Ishikawa (cell line): ENCODE results near the gene RELL1.

Source experiments
- CEBPB ChIP-seq: IDR thresholded peaks from 2 replicates; pipeline ENCODE4 v1.6.1; 2012
- EP300 ChIP-seq: IDR thresholded peaks from 2 replicates; pipeline ENCODE4 v1.6.1; 2012; ENCODE audit warnings: borderline replicate concordance
- NFIC ChIP-seq: IDR thresholded peaks from 2 replicates; pipeline ENCODE4 v1.6.1; 2012
- RAD21 ChIP-seq: IDR thresholded peaks from 2 replicates; pipeline ENCODE4 v1.6.1; 2012; ENCODE audit warnings: low read depth
- TAF1 ChIP-seq: IDR thresholded peaks from 2 replicates; pipeline ENCODE4 v1.6.1; 2012; ENCODE audit warnings: low read depth, mild to moderate bottlenecking
- TCF12 ChIP-seq: IDR thresholded peaks from 2 replicates; pipeline ENCODE4 v1.6.1; 2012; ENCODE audit warnings: low read depth
- TEAD4 ChIP-seq: IDR thresholded peaks from 2 replicates; pipeline ENCODE4 v1.6.1; 2012
- YY1 ChIP-seq: IDR thresholded peaks from 2 replicates; pipeline ENCODE4 v1.6.1; 2012; ENCODE audit warnings: low read depth
- TF ChIP-seq, protein P1 (sequence below): IDR thresholded peaks from 2 replicates; pipeline ENCODE4 v1.6.1; 2012; ENCODE audit warnings: low read depth, mild to moderate bottlenecking
- TF ChIP-seq, protein P2 (sequence below): IDR thresholded peaks from 2 replicates; pipeline ENCODE4 v1.6.1; 2012

DNA sequence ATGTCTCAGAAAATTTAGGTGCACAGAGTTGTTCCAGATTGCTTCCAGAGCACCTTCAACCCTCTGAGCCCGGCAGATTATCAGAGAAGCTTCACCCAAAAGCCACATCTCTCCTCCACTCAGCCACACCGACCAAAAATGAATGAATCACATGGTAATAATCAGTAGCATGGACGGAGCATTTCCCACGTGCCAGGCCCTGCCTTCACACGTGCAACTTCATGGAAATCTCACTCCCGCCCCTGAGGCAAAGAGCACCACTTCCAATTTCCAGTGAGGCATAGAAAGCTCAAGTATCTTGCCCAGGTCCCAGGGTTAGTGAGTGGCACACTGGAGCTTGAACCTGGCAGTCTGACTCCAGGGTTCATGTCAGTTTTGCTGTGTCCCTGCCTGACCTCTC is 56.5 kb downstream of the RELL1 start:
- no peak for TF ChIP-seq YY1
- TF ChIP-seq TEAD4, result no peak
- TF ChIP-seq, protein P1, sequence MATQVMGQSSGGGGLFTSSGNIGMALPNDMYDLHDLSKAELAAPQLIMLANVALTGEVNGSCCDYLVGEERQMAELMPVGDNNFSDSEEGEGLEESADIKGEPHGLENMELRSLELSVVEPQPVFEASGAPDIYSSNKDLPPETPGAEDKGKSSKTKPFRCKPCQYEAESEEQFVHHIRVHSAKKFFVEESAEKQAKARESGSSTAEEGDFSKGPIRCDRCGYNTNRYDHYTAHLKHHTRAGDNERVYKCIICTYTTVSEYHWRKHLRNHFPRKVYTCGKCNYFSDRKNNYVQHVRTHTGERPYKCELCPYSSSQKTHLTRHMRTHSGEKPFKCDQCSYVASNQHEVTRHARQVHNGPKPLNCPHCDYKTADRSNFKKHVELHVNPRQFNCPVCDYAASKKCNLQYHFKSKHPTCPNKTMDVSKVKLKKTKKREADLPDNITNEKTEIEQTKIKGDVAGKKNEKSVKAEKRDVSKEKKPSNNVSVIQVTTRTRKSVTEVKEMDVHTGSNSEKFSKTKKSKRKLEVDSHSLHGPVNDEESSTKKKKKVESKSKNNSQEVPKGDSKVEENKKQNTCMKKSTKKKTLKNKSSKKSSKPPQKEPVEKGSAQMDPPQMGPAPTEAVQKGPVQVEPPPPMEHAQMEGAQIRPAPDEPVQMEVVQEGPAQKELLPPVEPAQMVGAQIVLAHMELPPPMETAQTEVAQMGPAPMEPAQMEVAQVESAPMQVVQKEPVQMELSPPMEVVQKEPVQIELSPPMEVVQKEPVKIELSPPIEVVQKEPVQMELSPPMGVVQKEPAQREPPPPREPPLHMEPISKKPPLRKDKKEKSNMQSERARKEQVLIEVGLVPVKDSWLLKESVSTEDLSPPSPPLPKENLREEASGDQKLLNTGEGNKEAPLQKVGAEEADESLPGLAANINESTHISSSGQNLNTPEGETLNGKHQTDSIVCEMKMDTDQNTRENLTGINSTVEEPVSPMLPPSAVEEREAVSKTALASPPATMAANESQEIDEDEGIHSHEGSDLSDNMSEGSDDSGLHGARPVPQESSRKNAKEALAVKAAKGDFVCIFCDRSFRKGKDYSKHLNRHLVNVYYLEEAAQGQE, result no peak
- no peak for TF ChIP-seq EP300
- TF ChIP-seq RAD21, result no peak
- no peak for TF ChIP-seq TCF12
- no peak for TF ChIP-seq TAF1
- TF ChIP-seq, protein P2, sequence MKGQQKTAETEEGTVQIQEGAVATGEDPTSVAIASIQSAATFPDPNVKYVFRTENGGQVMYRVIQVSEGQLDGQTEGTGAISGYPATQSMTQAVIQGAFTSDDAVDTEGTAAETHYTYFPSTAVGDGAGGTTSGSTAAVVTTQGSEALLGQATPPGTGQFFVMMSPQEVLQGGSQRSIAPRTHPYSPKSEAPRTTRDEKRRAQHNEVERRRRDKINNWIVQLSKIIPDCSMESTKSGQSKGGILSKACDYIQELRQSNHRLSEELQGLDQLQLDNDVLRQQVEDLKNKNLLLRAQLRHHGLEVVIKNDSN, result no peak
- no peak for TF ChIP-seq NFIC
- TF ChIP-seq CEBPB, result no peak
